ENCODE measurements around the gene PHF14.

GRCh38 chr7:11217848-11218565 is 244.3 kb downstream of the PHF14 start:
- no peak for TF ChIP-seq CTCF (conservative IDR thresholded peaks at IDR 0.05 in 1 of 2, IDR thresholded peaks at IDR 0.05 in 1 of 2; ENCODE audit: extremely low read depth in 1 of 2, insufficient read depth in 1 of 2, low read depth in 1 of 2, low read length in 2 of 2)
- no peak for TF ChIP-seq EZH2 (IDR thresholded peaks at IDR 0.05; ENCODE audit: borderline replicate concordance, low read length)
